Activated T-cell treated with anti-CD3 and anti-CD28 coated beads, Interleukin-2, amount 50 U/mL, for 24 hours (primary cell): ENCODE data around the gene TBX5.

Experiments used
- DNase-seq: peaks from one replicate; pipeline ENCODE4 v3.0.0-alpha.2; 2020
- H3K27ac Mint-ChIP-seq: 2 replicates; pipeline ENCODE4 v1.8.0; 2020; ENCODE audit warnings: mild to moderate bottlenecking, mixed read lengths
- H3K27me3 Mint-ChIP-seq: 2 replicates; pipeline ENCODE4 v1.8.0; 2020; ENCODE audit warnings: mixed read lengths
- H3K36me3 Mint-ChIP-seq: 2 replicates; pipeline ENCODE4 v1.8.0; 2020; ENCODE audit warnings: low read depth, mixed read lengths
- H3K4me1 Mint-ChIP-seq: 2 replicates; pipeline ENCODE4 v1.8.0; 2020; ENCODE audit warnings: low read depth, mixed read lengths
- H3K4me3 Mint-ChIP-seq: 2 replicates; pipeline ENCODE4 v1.8.0; 2020; ENCODE audit warnings: mild to moderate bottlenecking, moderate library complexity, mixed read lengths
- H3K9me3 Mint-ChIP-seq: 2 replicates; pipeline ENCODE4 v1.8.0; 2020; ENCODE audit warnings: mixed read lengths

The TBX5 gene

DNA sequence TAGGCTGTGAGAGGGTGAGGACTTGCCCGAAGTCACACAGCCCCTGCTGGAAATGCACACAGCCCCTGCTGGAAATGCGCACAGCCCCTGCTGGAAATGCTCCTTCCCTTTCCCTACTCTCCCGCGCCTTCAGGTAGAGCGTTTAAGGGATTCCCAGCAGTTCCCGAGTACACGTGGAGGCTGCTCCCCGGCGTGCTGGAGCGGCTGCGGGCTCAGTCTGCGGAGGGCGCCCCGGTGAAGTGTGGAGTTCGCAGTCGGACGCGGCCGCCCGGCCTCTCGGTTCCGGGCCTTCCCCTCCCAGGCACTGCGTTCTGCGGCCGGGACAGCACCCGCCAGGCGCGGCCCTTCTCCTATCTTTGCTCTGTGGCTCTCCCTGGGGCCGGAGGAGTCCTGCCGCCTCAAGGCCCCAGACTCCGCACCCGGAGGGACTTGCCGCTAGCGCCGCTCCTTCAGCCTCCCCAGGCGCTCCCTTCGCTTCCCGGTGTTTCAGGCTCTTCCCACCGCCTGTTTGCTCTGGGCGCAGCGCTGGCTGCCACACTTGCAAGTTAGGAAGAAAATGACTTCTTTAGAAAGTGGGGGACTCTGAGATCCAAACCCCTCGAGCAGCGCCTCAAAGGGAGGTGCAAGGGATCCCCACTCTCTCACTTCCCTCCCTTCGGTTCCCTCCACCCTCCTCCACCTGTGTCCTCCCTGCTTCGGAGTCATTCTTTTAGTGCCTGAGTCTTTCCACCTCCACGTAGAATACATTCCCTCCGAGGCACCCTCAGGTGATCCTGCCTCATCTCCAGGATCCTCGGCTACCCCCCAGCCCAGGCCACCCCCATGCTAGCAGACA is 8.3 kb upstream of the TBX5 start:
- H3K9me3 Mint-ChIP-seq: no peaks in the 10 kb centered on the region
- H3K36me3 Mint-ChIP-seq: no peaks in the 10 kb centered on the region
- H3K27me3 Mint-ChIP-seq: peaks cover 81% of the 10 kb centered on the region
- no peak for DNase-seq
- H3K4me3 Mint-ChIP-seq: no peak overlapping the region
- peaks cover 2% of the 10 kb centered on the region for H3K4me1 Mint-ChIP-seq
- no peak overlapping the region for H3K27ac Mint-ChIP-seq

- Mint-ChIP-seq H3K9me3 (no peaks in the 10 kb centered on the region), H3K27me3 (peaks cover 88% of the 10 kb centered on the region), H3K4me1 (peaks cover 6% of the 10 kb centered on the region), H3K36me3 (no peaks in the 10 kb centered on the region), H3K4me3 (no peak overlapping the region), H3K27ac (no peak overlapping the region)
- no peak for DNase-seq
These were observed 7.1 kb upstream of the TBX5 start for GRCh38 chr12:114412825-114413749.

DNA sequence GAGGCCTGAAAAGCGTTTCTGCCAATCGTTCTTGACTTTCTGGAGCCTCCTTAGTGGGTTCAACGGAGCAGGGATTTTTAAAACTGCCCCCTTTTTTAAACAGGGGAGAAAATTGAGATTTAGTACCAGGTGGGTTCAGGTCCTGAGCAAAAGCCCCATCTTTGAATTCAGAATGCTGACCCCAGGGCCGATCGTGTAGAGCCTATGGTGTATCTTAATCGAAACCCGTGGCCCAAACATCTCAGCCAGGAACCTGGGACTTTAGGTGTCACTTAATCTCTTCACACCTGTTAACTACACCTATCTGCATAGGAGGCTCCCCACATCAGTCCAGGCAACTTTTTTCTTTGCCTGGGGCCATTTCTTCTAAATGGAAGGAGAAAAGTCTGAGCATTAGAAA is 6.4 kb upstream of the TBX5 start:
- Mint-ChIP-seq H3K4me1 (peaks cover 7% of the 10 kb centered on the region), H3K27me3 (peaks cover 94% of the 10 kb centered on the region)

GRCh38 chr12:114411071-114411837 is 5.3 kb upstream of the TBX5 start:
- no peak for DNase-seq
- Mint-ChIP-seq H3K4me1 (peaks cover 7% of the 10 kb centered on the region), H3K27me3 (peaks cover 96% of the 10 kb centered on the region), H3K4me3 (no peak overlapping the region), H3K27ac (no peak overlapping the region), H3K9me3 (no peaks in the 10 kb centered on the region), H3K36me3 (no peaks in the 10 kb centered on the region)

More for the DNA sequence above, 6.4 kb upstream of the TBX5 start:
- no peak overlapping the region for H3K4me3 Mint-ChIP-seq
- DNase-seq: no peak
- no peaks in the 10 kb centered on the region for H3K9me3 Mint-ChIP-seq
- no peak overlapping the region for H3K27ac Mint-ChIP-seq
- H3K36me3 Mint-ChIP-seq: no peaks in the 10 kb centered on the region

GRCh38 chr12:114409852-114410600 is 4.1 kb upstream of the TBX5 start:
- Mint-ChIP-seq H3K27me3 (peaks cover 95% of the 10 kb centered on the region), H3K27ac (no peak overlapping the region), H3K4me1 (peaks cover 7% of the 10 kb centered on the region), H3K9me3 (no peaks in the 10 kb centered on the region), H3K36me3 (no peaks in the 10 kb centered on the region), H3K4me3 (no peak overlapping the region)
- no peak for DNase-seq

GRCh38 chr12:114408886-114409851 is 3.2 kb upstream of the TBX5 start:
- DNase-seq: no peak
- peaks cover 95% of the 10 kb centered on the region for H3K27me3 Mint-ChIP-seq
- peak overlapping the region; percentile 72 for H3K27ac Mint-ChIP-seq
- no peaks in the 10 kb centered on the region for H3K9me3 Mint-ChIP-seq
- no peaks in the 10 kb centered on the region for H3K36me3 Mint-ChIP-seq
- peak overlapping the region; percentile 33 for H3K4me3 Mint-ChIP-seq
- H3K4me1 Mint-ChIP-seq: peaks cover 7% of the 10 kb centered on the region

GRCh38 chr12:114408471-114408885 is 2.5 kb upstream of the TBX5 start:
- Mint-ChIP-seq H3K9me3 (no peaks in the 10 kb centered on the region), H3K27me3 (peaks cover 99% of the 10 kb centered on the region), H3K4me3 (no peak overlapping the region), H3K36me3 (no peaks in the 10 kb centered on the region), H3K4me1 (peaks cover 7% of the 10 kb centered on the region), H3K27ac (peak overlapping the region; percentile 72)
- no peak for DNase-seq

DNA sequence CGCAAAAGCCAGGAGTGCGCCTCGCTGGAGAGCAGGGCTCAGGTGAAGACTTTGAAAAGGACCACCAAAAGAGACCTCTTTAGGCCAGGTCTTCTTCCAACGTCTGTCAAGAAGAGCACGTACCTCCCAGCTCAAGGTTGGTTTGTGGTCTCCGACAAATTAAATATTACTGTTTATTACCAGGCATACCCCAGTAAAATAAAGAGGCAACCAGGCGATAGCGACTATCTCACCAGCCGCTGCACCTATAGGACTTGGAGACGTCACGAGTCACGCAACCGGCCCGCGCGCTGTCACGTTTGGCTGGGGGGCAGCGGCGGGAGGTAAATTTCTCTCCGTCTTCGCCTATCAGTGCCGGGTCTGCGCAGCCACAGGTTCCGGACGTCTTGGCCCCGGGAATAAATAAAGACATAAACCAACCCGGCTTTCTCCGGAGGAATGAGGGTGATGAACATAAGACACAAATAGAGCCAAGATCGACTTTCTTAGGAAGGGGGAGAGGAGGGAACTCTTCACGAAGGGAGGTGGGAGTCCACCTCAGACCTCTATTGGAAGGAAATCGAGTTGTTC is 2.0 kb upstream of the TBX5 start:
- peaks cover 99% of the 10 kb centered on the region for H3K27me3 Mint-ChIP-seq
- H3K4me1 Mint-ChIP-seq: peaks cover 7% of the 10 kb centered on the region
- H3K27ac Mint-ChIP-seq: no peak overlapping the region
- DNase-seq: no peak
- no peaks in the 10 kb centered on the region for H3K36me3 Mint-ChIP-seq
- no peaks in the 10 kb centered on the region for H3K9me3 Mint-ChIP-seq
- H3K4me3 Mint-ChIP-seq: no peak overlapping the region

GRCh38 chr12:114406984-114407841 is 1.3 kb upstream of the TBX5 start:
- Mint-ChIP-seq H3K9me3 (no peaks in the 10 kb centered on the region), H3K4me1 (peaks cover 7% of the 10 kb centered on the region), H3K27ac (no peak overlapping the region), H3K36me3 (no peaks in the 10 kb centered on the region), H3K27me3 (peaks cover 99% of the 10 kb centered on the region), H3K4me3 (no peak overlapping the region)
- DNase-seq: no peak

- Mint-ChIP-seq H3K4me1 (peaks cover 7% of the 10 kb centered on the region), H3K36me3 (no peaks in the 10 kb centered on the region), H3K4me3 (no peak overlapping the region), H3K9me3 (no peaks in the 10 kb centered on the region), H3K27ac (no peak overlapping the region), H3K27me3 (peaks cover 99% of the 10 kb centered on the region)
- DNase-seq: no peak
These were observed 506 bp upstream of the TBX5 start for GRCh38 chr12:114406316-114406983.

- no peak for DNase-seq
- Mint-ChIP-seq H3K36me3 (no peaks in the 10 kb centered on the region), H3K4me1 (peaks cover 7% of the 10 kb centered on the region), H3K27ac (peak overlapping the region; percentile 47), H3K27me3 (peaks cover 99% of the 10 kb centered on the region), H3K9me3 (no peaks in the 10 kb centered on the region), H3K4me3 (no peak overlapping the region)
These were observed 922 bp downstream of the TBX5 start for GRCh38 chr12:114404926-114405518.
